Panc1 (cell line): ENCODE results near the gene PIK3AP1.

Source experiments
- POLR2AphosphoS5 ChIP-seq: IDR thresholded peaks from 2 replicates; pipeline ENCODE4 v1.6.1; 2012; ENCODE audit warnings: mild to moderate bottlenecking, low read depth, low read length, moderate library complexity
- SIN3A ChIP-seq: IDR thresholded peaks from 2 replicates; pipeline ENCODE4 v1.6.1; 2012; ENCODE audit warnings: low read depth, mild to moderate bottlenecking, low read length, moderate library complexity, borderline replicate concordance; ENCODE audit not compliant: insufficient read depth
- TCF7L2 ChIP-seq: IDR thresholded peaks from 2 replicates; pipeline ENCODE4 v1.6.1; 2011; ENCODE audit warnings: mild to moderate bottlenecking, low read depth, low read length, inconsistent platforms
- TF ChIP-seq, protein P1 (sequence below): fragments of 450-650 bp; IDR thresholded peaks from 2 replicates; pipeline ENCODE4 v1.5.1; 2017; ENCODE audit warnings: mild to moderate bottlenecking
- TF ChIP-seq, protein P2 (sequence below), 2 experiments: IDR thresholded peaks; 2 replicates each; pipeline ENCODE4 v1.6.1; 2011 to 2012; ENCODE audit warnings: low read depth in 2 of 2, control low read depth in 1 of 2, low read length in 1 of 2, mild to moderate bottlenecking in 1 of 2, moderate library complexity in 1 of 2; ENCODE audit not compliant: insufficient read depth in 1 of 2

DNA sequence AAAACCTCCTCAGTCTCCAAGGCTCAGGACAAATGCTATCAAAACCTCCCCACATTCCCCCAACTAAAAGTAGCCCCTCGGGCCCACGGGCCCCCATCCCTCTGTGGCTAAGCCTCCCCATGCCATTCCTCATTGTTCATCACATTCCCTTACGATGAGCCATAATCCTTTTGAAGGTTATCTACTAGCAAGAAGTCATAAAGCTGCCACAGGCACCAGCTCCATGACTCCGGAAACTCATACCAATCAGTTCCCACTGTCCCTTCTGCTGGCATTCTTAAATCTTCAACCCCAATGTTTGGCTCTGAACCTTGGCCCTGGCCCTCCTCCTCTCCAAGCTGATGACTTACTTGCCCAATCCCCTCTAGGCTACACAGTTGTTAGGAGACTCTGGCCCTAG, 114.1 kb downstream of the PIK3AP1 start:
- TF ChIP-seq, protein P1, sequence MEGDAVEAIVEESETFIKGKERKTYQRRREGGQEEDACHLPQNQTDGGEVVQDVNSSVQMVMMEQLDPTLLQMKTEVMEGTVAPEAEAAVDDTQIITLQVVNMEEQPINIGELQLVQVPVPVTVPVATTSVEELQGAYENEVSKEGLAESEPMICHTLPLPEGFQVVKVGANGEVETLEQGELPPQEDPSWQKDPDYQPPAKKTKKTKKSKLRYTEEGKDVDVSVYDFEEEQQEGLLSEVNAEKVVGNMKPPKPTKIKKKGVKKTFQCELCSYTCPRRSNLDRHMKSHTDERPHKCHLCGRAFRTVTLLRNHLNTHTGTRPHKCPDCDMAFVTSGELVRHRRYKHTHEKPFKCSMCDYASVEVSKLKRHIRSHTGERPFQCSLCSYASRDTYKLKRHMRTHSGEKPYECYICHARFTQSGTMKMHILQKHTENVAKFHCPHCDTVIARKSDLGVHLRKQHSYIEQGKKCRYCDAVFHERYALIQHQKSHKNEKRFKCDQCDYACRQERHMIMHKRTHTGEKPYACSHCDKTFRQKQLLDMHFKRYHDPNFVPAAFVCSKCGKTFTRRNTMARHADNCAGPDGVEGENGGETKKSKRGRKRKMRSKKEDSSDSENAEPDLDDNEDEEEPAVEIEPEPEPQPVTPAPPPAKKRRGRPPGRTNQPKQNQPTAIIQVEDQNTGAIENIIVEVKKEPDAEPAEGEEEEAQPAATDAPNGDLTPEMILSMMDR: no peak
- TF ChIP-seq POLR2AphosphoS5: no peak
- TF ChIP-seq, protein P2, sequence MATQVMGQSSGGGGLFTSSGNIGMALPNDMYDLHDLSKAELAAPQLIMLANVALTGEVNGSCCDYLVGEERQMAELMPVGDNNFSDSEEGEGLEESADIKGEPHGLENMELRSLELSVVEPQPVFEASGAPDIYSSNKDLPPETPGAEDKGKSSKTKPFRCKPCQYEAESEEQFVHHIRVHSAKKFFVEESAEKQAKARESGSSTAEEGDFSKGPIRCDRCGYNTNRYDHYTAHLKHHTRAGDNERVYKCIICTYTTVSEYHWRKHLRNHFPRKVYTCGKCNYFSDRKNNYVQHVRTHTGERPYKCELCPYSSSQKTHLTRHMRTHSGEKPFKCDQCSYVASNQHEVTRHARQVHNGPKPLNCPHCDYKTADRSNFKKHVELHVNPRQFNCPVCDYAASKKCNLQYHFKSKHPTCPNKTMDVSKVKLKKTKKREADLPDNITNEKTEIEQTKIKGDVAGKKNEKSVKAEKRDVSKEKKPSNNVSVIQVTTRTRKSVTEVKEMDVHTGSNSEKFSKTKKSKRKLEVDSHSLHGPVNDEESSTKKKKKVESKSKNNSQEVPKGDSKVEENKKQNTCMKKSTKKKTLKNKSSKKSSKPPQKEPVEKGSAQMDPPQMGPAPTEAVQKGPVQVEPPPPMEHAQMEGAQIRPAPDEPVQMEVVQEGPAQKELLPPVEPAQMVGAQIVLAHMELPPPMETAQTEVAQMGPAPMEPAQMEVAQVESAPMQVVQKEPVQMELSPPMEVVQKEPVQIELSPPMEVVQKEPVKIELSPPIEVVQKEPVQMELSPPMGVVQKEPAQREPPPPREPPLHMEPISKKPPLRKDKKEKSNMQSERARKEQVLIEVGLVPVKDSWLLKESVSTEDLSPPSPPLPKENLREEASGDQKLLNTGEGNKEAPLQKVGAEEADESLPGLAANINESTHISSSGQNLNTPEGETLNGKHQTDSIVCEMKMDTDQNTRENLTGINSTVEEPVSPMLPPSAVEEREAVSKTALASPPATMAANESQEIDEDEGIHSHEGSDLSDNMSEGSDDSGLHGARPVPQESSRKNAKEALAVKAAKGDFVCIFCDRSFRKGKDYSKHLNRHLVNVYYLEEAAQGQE (IDR thresholded peaks at IDR 0.05; ENCODE audit: insufficient read depth in 1 of 2, low read depth in 2 of 2, low read length in 1 of 2): no peak
- no peak for TF ChIP-seq TCF7L2
- no peak for TF ChIP-seq SIN3A
